ENCODE measurements around the gene MPV17.

DNA sequence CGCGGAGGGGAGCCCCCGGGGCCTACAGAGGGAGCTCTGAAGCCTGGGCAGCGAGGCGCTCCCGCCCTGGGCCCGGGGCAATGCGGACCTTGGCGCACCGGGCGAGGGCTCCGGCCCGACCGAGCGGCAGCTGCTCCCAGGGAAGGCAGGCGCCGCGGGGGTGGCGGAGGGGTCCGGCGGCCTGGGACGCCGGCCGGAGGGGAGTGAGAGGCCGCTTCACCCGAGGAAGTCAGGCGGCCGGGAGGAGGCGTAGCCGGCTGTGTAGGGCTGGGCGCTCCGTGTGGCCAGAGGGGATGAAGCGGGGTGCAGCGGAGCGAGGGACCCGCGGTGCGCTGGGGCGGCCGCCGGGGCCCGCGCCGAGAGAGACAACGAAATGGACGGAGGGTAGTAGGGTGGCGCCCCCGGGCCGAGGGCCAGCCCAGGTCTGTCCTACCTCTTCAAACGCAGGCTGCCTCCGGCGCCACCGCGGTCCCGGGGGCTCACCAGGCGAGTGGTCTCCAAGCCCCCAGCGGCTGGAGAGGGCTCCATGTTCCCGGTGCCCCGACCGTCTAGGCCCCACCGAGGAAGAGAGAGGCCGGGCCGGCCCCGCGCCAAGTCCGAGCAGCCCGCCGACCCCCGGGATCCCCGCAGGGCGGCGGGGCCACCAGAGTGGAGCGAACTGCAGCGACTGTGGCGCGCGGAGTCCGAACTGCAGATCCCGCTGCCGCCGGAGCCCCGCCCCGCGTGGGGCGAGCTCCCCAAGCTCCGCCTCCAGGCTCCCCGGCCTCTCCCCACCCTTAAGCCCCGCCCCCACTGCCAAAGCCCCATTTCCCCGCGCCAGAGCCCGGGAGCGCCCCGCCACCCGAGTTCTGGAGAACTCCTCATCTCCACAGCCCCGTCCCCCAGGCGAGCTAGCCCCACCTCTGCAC is 60.3 kb downstream of the MPV17 start, which contains the start of gene SLC30A3:
- no peak for TF ChIP-seq POLR2AphosphoS5 (IDR thresholded peaks at IDR 0.05; ENCODE audit: low read depth, low read length)
- TF ChIP-seq POLR2A (IDR thresholded peaks at IDR 0.05; ENCODE audit: low read depth, low read length): no peak
- no peak for TF ChIP-seq TAF1 (IDR thresholded peaks at IDR 0.05; ENCODE audit: borderline replicate concordance, low read depth, low read length)
